Kidney epithelial cell (primary cell): ENCODE data around the gene RSRC1. TPM values are rescaled to one million over a fixed set of nuclear protein-coding genes. Genes with fewer than 3 reads are reported as not detected.

Source experiments
- DNase-seq: peaks from one replicate; pipeline ENCODE4 v3.0.0-alpha.2; 2010; ENCODE audit warnings: low read depth
- H3K27me3 ChIP-seq: 2 replicates; pipeline ENCODE4 v1.6.0; 2011; ENCODE audit warnings: low read length; ENCODE audit not compliant: control insufficient read depth, insufficient read depth
- H3K36me3 ChIP-seq: 2 replicates; pipeline ENCODE4 v1.5.1; 2011; ENCODE audit warnings: low read length; ENCODE audit not compliant: control insufficient read depth, insufficient read depth
- H3K4me3 ChIP-seq: 2 replicates; pipeline ENCODE4 v1.5.1; 2011; ENCODE audit warnings: low read depth, mild to moderate bottlenecking, control low read depth, low read length
- CTCF ChIP-seq: IDR thresholded peaks from 2 replicates; pipeline ENCODE4 v1.5.1; 2011; ENCODE audit warnings: mild to moderate bottlenecking, moderate library complexity, low read length, control low read depth, inconsistent platforms; ENCODE audit not compliant: insufficient read depth, poor library complexity, severe bottlenecking
- total RNA-seq: library from RNA; depleted of rRNA; stranded (reverse); fragments of >200 nt; gene quantifications from 2 replicates; pipeline ENCODE4 v1.2.3, GENCODE V29; 2015

Gene RSRC1
- total RNA-seq, 1 donor from 2014 or later, result 27.4 TPM

GRCh38 chr3:158103081-158103886, 6.6 kb upstream of the RSRC1 start:
- Histone ChIP-seq H3K36me3 (no peaks in the 10 kb centered on the region), H3K4me3 (no peak overlapping the region), H3K27me3 (peaks cover 81% of the 10 kb centered on the region)
- DNase-seq, result no peak
- no peak for TF ChIP-seq CTCF

- Histone ChIP-seq H3K27me3 (peaks cover 80% of the 10 kb centered on the region), H3K4me3 (no peak overlapping the region), H3K36me3 (no peaks in the 10 kb centered on the region)
- DNase-seq, result no peak
- no peak for TF ChIP-seq CTCF
These were observed 6.0 kb upstream of the RSRC1 start for GRCh38 chr3:158103887-158104327.

GRCh38 chr3:158104431-158104921, 5.4 kb upstream of the RSRC1 start:
- Histone ChIP-seq H3K36me3 (no peaks in the 10 kb centered on the region), H3K4me3 (no peak overlapping the region), H3K27me3 (peaks cover 78% of the 10 kb centered on the region)
- no peak for DNase-seq
- no peak for TF ChIP-seq CTCF

GRCh38 chr3:158105119-158105709, 4.7 kb upstream of the RSRC1 start:
- H3K4me3 ChIP-seq, result peak overlapping the region; percentile 4
- H3K36me3 ChIP-seq, result no peaks in the 10 kb centered on the region
- DNase-seq, result no peak
- H3K27me3 ChIP-seq, result peaks cover 75% of the 10 kb centered on the region
- no peak for TF ChIP-seq CTCF

GRCh38 chr3:158105710-158106253, 4.1 kb upstream of the RSRC1 start:
- no peak for TF ChIP-seq CTCF
- no peak for DNase-seq
- no peaks in the 10 kb centered on the region for H3K36me3 ChIP-seq
- peak overlapping the region; percentile 23 for H3K4me3 ChIP-seq
- H3K27me3 ChIP-seq, result peaks cover 70% of the 10 kb centered on the region
